HG03039 (cell line): ENCODE measurements around the gene MAGED4B.
"Not testable (repeated sequence)": the region's sequence is repeated elsewhere in the genome, so short reads cannot be mapped to it uniquely, and the experiment has no call there.

ENCODE experiments used
- ATAC-seq: cut with Tn5 transposase; IDR thresholded peaks from one replicate; pipeline ENCODE4 v1.9.1; 2021; ENCODE audit warnings: mild to moderate bottlenecking, moderate library complexity; ENCODE audit not compliant: unreplicated experiment

The MAGED4B gene, protein sequence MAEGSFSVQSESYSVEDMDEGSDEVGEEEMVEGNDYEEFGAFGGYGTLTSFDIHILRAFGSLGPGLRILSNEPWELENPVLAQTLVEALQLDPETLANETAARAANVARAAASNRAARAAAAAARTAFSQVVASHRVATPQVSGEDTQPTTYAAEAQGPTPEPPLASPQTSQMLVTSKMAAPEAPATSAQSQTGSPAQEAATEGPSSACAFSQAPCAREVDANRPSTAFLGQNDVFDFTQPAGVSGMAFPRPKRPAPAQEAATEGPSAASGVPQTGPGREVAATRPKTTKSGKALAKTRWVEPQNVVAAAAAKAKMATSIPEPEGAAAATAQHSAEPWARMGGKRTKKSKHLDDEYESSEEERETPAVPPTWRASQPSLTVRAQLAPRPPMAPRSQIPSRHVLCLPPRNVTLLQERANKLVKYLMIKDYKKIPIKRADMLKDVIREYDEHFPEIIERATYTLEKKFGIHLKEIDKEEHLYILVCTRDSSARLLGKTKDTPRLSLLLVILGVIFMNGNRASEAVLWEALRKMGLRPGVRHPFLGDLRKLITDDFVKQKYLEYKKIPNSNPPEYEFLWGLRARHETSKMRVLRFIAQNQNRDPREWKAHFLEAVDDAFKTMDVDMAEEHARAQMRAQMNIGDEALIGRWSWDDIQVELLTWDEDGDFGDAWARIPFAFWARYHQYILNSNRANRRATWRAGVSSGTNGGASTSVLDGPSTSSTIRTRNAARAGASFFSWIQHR

DNA sequence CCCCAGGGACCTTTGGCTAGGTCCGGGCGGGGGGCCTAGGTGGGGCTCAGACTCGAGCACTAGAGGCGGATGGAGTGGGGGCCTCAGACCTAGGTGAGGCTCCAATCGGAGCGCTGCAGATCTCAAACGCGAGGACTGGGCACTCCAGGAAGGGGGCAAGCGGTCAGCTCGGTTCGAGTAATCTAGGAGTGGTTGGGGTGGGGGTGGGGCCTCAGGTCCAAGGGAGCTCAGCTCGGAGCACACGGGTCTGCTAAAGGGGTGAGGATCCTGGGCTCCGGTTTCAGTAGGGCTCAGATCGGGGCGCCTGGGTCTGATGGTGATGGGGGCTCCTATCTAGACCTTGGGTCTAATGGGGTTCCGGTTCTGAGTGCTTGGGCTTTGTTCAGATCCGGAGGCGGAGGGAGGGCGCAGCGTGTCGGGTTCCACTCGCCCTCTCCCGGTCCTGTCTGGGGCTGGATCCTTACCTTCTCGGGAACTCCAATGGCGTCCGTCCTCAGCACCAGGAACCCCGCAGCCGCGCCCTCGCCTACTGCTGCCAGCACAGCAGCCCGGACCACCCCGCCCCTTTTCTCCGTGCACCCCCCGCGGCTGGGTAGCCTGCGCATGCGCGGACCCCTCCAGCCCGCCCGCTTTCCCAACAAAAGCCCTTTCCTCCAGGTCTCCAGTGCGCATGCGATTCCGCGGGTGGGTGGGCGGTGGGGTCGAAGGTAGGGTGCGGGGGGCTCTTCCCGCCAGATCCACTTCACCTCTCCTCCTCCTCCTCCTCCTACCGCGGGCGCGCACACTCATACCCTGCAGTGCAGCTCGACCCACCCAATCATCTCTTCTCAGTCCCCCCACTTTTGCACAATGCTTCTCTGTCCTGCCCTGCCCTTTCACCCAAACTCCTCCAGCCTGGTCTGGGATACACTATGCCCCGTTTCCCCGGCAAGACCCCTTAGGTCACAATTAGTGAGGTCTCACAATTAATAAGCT is at the start of gene MAGED4B:
MAGED4B (minus strand) TSS at position 518 of the 975 bp plus-strand sequence. CDS start 1,011 bp downstream, outside the sequence.
- ATAC-seq: not testable (repeated sequence)

DNA sequence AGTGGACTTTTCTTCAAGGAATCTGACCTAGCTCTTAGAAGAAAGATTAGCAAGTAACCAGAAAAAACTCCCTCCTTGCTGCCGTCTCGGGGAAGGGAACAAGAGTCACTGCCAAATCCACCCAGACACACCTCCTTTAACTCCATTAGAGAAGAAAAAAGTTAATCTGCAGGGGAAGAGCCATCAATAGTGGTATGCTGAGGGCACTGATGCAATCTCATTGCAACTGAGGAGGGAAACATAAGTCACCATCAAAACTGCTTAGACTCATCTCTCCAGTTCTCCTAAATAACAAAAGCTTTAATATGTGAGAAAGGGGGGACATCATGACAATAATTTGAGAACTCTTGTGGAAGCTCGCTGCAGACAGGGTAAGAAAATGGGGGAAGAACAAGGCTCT is 49.3 kb upstream of the MAGED4B start:
- ATAC-seq: no peak

DNA sequence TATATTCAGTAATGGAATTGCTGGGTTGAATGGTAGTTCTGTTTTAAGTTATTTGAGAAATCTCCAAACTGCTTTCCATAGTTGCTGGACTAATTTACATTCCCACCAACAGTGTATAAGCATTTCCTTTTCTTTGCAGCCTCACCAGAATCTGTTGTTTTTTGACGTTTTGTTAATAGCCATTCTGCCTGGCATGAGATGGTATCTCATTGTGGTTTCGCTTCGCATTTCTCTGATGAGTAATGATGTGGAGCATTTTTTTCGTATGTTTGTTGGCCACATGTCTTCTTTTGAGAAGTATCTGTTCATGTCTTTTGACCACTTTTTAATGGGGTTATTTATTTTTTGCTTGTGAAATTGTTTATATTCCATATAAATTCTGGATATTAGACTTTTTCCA is 13.6 kb upstream of the MAGED4B start:
- no peak for ATAC-seq

DNA sequence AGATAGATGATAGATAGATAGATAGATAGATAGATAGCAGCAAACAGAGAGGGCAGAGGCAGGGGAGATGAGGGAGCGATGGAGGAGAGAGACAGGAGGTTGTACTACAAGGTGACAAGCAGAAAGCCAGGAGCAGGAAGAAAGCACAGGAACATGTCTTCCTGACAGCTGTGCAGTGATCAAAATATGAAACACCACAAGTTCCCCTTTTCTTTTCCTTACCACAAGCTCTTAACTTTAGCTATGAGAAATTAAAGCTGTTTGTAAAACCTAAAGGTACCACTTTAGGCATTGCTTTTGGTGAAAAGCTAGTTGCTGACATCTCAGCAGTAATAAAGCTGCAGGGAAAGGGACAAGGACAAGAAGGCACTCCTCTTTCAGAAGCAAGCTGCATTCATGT is 9.1 kb upstream of the MAGED4B start:
- ATAC-seq: no peak

DNA sequence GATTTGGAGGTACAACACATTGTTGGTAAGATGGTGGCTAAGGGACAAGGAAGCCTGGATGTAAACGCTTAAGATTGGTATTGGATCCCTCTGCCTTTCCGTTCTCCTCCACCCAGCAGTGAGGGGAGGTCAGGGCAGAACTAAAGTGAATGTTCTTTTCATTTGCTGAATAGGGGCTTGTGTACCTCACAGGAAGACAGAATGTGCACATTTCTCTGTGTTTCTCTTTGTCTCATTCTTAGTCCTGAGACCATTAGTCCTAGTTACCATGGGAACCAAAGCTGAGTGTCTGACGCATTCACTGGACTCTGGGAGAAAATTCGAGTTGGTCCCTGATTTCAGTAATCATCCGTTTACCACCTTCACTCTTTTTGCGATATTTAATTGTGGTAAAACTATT is 26.7 kb downstream of the MAGED4B start:
- ATAC-seq: not testable (repeated sequence)

DNA sequence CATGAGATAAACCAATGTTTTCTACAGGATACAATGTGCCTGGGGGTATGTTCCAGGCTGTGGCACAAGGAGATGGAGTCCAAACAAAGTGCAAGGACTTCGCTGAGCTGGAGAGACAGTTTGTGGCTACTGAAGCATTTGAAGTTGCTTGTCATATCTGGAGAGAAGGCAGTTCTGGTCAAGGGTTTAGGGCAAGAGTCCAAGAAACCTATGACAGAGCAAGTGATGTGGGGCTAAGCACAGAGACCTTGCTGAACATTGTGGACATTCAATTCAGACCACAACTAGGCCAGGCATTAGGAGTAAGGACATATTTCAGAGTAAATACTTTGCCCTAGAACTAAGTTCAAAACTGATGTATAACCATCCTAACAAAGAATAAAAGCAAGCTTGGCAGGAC is 34.8 kb downstream of the MAGED4B start:
- no peak for ATAC-seq

DNA sequence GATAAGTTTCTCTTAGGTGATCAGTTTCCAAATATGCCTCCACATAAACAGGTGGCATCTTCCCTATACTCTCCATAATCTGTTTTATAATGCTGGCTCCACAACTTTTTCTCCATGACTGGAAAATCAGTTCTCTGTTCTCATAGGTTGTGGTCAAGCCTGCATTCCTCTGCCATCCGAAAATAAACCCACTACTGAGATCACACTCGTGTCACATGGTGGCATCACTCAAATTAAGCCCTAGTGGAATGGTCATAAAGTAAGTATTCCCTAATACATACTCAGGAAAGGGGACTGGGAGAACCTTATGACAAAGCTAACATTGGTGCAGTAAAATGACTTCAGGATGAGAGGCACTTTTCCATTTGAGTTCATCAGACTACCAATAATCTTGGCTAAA is 37.6 kb downstream of the MAGED4B start:
- ATAC-seq: no peak

DNA sequence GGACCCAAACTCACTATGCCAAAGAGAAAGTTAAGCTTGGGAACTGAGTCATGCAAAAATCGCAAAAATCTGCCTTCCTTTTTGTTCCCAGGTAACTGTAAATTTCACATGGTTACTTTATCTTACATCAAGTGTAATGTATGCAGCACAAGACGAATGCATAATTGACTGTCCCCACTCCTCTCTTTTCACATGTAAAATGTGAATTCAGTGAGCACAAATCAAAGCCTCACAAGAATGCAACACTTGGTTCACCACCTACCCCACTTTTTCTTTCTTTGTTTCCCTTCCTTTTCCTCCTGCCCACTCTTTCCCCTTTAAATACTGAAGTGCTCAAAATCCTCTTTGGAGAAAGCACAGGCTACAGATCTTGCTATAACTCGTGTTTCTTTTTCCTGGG is 53.2 kb downstream of the MAGED4B start:
- ATAC-seq: no peak
